COLO829 (cell line): ENCODE results near the gene NCR3LG1.
A peak's percentile ranks its signal among the peaks of the same experiment; 100 is the strongest.

Experiments used
- DNase-seq: peaks from one replicate; pipeline ENCODE4 v3.0.0; 2012; ENCODE audit warnings: low spot score

Gene NCR3LG1

DNA sequence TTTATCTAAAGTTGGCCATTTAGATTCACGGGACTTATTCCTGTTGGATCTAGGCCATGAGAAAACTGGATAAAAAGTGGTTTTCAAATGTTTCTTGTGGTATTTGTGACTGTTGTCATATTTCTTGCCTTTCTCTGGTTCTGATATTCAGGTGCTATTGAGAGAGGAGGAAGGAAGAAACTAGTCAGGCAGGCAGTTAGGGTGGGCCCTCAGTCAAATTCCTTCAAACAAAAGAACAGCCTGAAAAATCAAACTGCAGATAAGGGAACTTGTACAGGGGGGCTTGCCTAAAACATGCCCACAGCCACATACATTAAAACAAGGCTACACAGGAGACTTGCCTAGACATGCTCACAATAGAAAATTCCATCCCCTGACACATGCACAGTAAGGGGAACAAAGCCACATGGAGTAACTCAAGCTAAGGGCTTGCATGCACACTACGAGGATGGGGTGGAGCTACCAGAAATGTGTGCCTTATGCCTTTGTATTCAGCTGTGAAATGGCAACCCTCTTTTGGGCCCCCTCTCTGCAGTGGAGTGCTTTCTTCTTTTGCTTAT lies 18.2 kb downstream of the NCR3LG1 start:
- DNase-seq = no peak

DNA sequence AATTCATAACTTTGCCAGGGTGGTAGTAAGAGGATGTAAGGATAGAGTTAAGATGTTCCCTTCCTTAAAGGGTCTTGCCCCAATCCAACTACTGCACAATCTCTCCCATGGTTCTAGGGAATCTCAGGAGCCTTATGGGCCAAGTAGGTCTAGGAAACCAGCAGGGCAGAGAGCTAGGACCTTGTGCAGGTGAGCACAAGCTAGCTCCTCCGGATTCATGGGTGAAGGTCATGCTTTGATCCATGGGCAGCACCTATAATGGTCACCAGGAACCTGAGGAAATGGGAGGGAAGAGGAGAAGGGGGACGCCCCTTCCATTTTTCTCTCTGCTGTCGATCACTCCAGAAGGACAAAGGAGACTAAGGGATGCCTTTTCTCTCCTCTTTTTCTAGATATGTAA lies 20.0 kb downstream of the NCR3LG1 start:
- no peak for DNase-seq

DNA sequence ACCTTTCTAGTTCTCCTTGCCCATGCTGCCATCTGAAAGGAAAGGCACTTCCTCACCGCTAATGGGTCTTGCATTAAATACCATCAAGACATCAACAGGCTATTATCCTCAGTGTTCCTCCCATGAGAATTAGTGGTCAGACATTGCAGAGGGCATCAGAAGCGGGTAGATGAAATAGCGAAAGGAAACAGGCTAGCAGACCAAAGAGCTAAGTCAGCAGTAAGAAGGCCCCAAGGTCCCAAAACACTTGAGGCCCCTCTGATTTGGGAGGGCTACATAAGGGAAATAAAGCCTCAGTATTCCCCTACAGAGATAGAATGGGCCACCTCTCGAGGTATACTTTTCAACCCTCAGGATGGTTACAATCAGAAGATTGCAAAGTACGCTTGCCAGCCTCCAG lies 23.9 kb downstream of the NCR3LG1 start:
- no peak for DNase-seq

DNA sequence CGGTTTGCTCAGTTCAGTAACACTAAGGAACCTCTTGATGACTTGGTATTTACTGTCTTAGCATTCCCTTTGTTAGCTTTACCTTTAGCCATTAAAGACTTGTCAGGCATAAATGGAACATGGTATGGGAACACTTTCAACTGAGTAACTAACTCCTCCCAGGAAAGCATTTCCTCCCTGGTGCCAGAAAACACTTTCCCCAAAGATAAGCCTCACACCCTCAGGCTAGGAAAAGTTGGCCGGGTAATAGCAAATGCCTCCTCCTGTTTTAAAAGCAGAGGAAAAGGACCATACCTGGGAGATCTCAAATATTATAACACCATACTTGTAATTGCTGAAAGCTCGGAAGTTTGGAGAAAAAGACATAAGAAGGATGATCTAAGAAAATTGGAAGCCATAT lies 24.9 kb downstream of the NCR3LG1 start:
- no peak for DNase-seq

DNA sequence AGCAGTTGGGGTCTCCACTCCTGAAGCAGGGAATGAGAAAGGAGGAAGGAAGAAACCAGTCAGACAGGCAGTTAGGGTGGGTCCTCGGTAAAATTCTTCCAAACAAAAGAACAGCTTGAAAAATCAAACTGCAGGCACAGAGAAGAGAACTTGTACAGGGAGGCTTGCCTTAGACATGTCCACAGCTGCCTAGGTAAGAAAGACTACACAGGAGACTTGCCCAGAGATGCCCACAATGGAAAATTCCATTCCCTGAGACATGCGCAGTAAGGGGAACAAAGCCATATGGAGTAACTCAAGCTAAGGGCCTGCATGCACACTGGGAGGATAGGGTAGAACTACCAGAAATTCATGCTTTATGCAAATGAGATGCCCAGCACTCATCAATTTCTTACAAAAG lies 27.1 kb downstream of the NCR3LG1 start:
- DNase-seq = no peak

DNA sequence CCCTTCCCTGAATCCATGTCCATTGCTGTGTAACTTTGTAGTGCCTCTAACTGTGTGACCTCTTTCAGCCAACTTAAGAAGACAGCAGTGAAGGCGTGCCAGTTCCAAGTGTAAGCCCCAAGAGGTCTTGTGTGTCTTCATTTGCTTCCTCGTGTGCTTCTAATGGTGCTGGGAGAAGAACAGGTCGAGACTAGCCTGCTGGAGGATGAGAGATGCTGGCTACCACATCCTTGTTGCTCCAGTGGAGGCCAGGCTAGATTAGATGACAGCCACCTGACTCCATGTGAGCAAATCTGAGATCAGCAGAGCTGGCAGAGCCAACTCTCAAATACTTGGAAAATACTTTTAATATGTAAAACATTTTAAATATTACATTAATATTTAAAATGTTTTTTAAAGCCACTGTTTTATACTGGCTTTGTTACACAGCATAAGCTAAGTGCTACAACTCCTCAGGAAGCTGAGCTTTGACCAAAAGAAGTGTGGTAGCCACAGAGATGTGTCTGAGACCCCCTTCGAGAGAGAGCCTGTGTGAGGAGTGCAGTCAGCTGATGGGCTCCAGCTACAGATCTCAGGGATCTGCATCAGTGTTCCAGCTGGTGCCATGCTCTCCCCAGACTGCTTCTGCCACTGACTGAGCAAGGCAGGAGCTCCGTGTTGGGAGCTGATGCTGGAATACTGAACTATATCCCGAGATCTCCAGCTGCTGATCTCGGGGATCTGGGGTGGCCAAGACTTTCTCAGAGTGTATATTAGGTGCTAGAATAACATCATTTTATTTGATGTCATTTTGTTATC lies 28.0 kb downstream of the NCR3LG1 start:
- DNase-seq = no peak

DNA sequence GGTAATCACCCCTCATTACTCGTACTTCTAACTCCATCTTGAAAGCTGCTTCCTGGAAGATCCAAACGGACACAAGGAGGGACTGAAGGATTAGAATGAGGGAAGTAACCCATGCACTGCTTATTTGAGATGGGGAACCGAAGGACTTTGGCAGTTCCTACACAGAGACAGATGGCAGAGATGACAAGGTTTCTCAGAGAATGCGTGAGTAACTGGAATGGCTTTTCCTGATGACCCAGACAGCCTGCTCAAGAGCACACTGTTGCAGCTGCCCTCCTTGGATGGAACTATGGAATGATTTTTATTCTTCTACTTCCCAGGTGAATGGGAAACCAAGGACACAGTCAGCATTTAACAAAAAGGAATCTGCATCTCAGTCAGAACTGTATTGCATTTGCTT lies 29.6 kb downstream of the NCR3LG1 start:
- DNase-seq = no peak

DNA sequence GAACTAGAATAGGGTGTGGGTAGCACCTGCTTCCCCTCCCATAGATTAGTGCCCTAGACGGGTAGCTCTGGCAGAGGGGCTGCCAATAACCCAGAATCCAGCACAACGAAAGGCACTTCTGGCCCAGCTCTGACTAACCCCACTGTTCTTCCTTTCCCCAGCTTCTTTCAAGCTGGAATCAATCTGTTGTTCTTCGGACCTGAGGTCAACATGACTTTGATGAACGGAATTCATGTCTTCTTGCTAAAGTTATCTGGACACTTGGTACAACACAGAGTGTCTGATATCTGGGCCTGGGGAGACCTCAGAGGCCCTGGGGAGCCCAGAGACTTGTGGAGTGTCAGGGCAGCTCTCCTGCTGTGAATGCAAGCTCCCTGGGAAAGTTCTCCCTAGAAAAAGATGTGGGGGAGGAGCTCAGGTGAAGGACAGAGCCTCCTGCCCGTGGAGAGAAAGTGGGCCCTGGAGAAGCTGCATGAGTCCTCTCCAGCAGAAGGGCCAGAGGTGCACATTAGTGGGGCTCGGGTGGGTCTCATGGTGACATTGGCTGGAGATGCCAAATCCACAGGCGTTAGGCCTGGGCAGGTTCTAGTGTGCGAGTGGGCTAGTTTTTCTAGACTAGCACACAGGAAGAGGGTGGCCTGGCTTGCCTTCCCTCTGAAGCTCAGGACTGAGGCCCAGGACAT lies 30.6 kb downstream of the NCR3LG1 start:
- no peak for DNase-seq

DNA sequence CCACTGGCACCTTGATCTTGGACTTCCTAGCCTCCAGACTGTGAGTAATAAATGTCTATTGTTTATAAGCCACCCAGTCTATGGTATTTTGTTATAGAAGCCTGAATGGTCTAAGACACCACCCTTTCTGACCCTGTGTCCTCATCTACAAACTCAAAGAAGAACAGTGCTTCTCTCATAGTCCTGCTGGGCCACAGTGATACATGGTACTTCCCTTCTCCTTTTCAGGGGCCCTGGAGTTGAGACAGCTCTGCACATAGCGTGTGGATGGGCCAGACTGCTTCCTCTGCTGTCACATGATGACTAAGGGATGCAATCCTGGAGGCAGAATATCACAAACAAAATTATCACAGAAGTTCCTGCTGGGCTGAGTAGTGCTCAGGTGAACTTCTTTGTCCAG lies 31.9 kb downstream of the NCR3LG1 start:
- DNase-seq = no peak

DNA sequence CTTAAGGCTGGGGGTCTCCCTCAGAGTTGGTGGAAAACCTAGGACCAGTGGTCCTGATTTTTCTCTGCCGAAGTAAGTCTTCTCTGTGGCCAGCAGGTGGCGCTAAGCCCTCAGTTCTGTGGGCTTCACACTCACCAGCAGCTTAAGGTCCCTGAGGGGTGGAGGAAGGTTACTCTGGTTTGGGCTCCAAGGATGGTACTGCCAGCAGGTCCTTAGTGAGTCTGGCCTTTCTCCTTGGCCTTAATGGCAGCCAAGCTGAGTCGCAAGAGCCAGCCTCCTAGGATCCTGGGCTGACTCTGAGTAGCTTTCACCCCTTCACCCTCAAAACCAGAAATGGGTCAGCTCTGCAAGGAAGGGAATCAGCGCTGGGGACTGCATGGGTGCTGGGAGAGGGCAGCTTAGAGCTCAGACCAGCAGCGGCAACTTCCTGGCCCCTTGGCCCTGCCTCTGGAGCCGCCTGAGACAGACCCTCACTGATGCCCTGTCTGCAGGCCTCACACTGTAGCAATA lies 32.5 kb downstream of the NCR3LG1 start:
- peak; percentile 31 for DNase-seq

DNA sequence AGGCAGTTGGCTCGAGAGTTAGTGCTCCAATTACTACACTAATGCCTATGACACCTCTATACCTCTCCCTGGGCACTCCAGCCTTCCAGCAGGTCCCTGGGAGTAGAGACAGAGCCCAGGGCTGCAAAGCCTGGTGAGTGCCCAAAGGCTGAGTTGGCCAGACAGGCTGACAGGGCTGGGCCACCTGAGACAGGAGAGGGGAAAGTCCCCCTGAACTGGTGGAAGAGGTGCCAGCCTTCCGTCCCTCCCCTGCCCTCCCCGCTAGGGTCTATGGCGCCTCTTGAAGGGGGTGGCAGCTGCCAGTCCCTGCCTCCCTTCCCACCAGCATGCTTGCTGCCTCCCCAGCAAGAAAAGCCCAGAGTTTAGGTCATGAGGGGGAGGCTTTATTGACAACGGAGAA lies 33.9 kb downstream of the NCR3LG1 start:
- no peak for DNase-seq

DNA sequence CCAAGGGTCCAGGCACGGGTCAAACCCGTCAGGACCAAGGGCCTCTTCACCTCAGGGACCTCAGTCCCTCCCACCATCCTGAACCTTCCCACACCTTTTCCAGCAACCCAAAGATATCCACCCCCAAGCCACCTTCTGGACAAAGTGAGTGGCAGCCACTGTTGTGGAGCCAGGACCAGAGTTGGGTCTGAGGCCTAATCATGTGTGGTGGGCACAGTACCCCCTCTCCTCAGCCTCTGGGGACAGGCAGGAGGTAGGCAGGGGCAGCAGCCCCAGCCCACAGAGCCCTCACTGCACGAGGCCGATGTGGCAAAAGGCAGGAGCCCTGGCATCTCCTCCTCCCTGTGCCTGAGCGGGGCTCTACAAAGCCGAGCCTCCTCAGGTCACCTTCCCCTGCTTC lies 34.3 kb downstream of the NCR3LG1 start:
- DNase-seq = no peak

DNA sequence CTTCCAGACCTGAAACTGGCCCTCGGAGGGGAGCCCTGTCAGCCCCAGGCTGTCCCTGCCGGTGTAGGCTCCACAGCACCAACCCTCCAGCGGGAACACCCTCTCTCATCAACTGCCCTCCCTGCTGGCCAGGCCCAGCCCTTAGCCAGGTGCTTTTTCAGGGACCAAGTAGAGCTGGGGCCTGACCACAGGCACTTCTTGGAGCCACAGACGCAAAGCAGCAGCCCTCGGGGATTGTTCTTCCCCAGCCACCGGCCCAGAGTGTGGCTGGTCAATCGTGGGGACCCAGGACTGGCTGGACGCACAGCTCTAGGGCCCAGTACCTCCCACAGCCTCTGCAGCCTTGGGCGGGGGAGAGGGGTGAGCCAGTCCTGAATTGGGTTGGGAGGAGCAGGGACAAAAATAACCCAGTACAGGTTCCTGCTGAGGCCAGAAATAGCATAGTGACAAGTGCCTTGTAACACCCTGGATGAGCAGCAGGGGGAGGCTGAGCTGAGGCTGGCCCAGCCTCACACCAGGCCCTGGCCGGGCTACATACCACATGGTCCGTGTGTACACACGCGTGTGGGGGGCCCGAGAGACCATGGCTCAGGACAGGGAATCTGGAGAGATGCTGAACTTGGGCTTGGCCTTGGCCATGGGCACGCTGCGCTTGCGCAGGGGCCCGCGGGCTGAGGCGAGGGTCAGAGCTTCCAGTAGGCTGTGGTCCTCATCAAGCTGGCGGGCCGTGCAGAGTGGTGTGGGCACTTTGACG lies 34.9 kb downstream of the NCR3LG1 start:
- DNase-seq = peak; percentile 39

DNA sequence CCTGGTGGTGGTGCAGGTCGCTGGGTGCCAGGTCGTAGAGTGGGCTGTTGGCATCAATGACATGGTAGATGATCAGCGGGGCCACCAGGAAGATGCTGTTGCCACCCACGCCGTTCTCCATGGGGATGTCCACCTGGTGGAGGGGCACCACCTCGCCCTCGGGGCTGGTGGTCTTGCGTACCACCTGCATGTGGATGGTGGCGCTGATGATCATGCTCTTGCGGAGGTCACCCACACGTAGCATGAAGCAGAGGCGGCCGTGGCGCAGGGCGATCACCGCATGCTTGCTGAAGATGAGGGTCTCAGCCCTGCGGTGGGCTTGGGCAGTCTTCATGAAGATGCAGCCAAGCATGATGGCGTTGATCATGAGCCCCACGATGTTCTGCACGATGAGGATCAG lies 35.7 kb downstream of the NCR3LG1 start:
- DNase-seq = no peak

DNA sequence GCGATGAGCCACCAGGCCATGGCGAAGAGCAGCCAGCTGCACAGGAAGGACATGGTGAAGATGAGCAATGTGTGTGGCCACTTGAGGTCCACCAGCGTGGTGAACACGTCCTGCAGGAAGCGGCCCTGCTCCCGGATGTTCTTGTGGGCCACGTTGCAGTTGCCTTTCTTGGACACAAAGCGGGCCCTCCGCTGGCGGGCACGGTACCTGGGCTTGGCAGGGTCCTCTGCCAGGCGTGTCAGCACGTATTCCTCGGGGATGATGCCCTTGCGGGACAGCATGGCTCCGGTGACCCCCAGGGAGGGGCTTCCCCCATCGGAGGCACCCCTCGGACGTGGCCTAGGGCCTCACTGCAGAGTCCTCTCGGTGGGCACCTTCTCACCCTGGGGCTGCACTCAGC lies 36.2 kb downstream of the NCR3LG1 start:
- DNase-seq = no peak

DNA sequence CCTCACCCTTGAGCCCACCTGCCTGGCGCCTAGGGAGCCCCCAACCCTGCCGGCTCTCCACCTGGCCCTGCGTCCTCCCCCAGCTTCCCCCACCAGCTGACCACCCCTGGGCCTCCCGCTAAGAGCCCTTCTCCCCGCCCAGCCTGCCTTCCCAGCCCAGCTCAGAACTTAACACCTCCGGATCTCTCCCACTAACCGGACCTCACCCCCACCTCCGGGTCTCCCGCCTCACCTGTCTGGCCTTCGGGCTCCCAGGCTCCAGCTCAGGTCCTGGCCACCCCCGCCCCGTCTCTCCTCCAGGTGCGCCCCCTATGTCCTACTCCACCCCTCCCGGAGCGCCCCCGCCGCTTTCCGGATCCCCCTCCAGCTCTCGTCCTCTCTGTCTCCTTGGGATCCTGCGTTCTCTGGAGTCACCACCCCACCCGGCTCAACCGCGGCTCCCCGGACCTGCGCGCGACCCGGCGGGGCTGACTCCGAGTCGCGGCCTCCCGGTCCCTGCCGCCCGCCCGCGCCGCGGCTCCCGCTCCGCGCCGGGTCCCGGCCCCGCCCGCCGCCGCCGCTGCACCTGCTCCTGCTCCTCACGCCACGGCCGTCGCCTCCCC lies 37.1 kb downstream of the NCR3LG1 start, which contains the start of gene KCNJ11:
Gene KCNJ11, minus strand, starts transcription at position 51 of the 602 bp plus-strand sequence. CDS start 568 bp downstream, outside the sequence.
- no peak for DNase-seq

DNA sequence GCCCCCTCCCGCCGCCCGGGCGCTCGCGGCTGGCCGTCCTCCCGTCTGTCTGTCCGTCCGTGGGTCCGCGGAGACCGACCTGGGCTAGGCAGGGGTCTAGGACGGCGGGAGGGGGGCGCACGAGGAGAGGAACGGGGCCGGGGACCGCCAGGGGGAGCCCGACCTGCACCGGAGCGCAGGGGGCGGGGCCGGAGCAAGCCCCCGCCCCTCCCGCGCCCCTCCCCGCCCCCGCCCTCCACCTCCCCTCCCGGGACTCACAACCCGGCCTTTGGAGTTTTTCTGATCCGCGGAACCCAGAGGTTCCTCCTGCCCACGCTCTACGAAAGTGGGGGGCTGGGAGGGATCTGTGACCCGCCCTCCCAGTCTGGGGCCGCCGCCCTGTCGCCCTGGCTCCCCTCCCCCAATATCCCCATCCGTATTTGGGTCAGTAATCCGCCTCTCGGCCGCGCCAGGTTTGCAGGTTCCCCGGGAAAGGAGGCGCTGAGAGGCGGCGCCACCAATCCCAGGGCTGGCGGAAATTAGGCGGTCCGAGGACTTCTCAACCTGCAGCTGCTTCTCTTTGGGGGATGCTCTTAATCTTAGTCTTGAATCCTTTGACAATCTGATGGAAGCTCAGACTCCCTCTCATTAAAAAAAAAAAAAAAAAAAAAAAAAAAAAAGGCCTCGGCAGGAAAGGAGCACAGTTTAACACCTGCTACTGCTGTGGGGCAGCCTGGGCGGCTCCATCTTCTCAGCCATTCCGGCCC lies 37.8 kb downstream of the NCR3LG1 start:
- peak; percentile 42 for DNase-seq

DNA sequence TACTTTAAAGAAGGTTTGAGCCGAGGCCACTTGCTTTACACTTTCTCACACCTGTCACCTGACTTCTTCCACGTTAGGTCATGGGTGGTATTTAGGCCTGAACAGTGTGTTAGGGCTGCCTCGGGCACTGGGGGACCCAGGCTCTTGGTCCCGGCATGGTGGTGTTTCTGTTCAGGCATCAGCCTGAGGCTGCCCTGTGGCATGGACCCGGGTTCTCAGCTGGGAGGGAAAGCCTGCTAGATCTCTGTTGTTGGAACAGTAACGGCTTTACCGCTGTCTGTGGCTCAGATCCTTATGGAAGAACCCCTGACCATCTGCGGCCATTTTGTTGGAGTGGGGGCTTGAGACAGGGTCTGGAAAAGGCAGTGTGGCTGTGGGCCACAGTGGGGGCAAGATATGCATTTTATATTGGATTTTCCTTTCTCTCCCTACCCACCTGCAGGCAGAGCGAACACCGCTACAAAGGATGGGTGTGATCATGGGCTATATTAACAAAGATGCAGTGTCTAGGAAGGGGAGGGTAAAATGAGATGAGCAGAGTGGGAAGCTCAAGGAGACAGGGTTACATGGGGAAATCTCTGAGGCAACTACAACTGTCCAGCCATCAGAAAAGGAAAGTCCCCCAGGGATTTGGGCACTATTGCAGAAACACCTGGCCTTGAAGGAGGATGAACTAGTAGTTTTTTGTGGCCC lies 38.5 kb downstream of the NCR3LG1 start:
- no peak for DNase-seq

DNA sequence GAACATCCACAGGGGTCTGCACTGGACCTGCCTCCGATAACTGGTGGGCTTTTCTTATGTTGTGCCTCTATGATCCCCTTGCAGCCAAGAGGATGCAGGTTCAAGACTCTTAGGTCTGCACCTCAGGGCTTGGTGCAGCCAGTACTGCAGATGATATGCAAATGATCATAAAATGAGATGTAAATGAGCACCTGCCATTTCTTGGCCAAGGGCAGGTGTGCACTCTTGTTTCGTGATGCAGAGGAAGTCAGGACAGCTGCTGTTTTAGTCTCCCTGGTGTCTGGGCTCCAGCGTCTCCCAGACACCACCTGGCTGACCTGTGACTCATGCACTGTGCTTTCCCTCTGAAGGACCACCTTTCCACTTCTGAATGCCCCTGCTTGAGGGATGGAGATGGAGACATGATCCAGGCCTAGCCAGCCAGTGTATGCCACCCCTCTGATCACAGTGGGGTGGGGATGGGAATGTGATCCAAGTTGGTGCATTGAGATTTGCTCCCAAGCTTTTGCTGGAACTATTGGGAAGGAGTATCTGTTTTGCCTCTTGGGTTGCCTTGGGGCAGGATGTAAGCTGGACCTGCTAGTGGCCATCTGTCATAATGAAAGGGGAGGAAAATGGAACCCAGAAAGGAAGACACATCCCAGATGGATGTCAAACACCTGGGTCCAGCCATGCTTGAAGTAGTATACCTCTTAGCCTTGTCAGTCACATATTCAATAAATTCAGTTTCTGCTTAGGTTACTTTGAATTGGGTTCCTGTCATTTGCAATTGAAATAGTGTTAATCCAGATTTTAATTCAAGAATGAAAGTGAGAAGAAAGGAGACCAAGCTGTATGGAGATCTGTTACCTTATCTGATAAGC lies 40.1 kb downstream of the NCR3LG1 start:
- DNase-seq = no peak

DNA sequence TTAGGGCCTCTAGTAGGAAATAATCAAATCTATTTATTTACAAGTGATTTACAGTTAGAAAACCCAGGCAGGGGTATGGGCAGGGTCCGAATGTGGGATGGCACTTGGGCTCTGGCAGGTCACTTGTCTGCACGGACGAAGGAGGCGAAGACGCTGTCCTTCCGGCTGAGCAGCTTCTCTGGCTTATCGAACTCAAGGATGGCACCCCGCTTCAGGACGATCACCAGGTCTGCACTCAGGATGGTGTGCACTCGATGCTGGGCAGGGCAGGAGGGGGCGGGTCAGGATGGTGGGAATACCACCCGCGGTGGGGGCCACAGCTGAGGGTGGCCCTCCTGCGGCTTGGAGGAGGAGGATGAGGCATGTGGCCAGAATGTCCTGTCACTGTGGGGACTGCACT lies 41.3 kb downstream of the NCR3LG1 start:
- no peak for DNase-seq
